Esophagus squamous epithelium (tissue), 4 donors: ENCODE data around the gene CTNNA3.

Experiments used
- CTCF ChIP-seq, 6 experiments: fragments of 450-650 bp in 4 of 6; fragments of 200-600 bp in 2 of 6; sonication (generic) in 2 of 6; IDR thresholded peaks; one replicate each; pipeline ENCODE4 v1.5.1; 2016 to 2019; ENCODE audit warnings: antibody characterized with exemption in 6 of 6, mild to moderate bottlenecking in 4 of 6, moderate library complexity in 4 of 6
- POLR2A ChIP-seq, 4 donors: fragments of 450-650 bp; IDR thresholded peaks; one replicate each; pipeline ENCODE4 v1.6.1; 2017; ENCODE audit warnings: antibody characterized with exemption in 4 of 4, mild to moderate bottlenecking in 4 of 4, moderate library complexity in 3 of 4

DNA sequence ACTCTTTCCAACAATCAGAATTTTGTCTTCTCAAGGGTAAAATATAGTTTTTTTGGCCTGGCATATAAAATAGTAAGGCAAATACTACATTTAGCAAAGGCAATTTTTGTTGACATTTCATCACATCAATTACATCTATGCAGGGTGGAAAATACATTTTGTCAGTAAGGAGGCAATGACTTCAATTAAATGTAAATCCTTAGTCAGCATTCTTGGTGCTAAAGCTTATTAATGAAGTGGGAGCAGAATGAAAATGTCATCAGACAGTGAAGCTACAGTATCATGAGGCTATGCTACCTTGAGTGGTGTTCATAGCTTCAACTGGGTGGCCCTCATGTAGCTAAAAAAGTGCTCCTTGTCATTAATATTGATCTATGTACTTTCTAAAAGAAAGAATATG is 761.3 kb downstream of the CTNNA3 start:
- TF ChIP-seq CTCF (IDR thresholded peaks at IDR 0.05) (no peak), POLR2A (IDR thresholded peaks at IDR 0.05) (no peak)
